GM12878 (cell line): ENCODE measurements around the gene TPRN. TPM values are rescaled to one million over a fixed set of nuclear protein-coding genes. Genes with fewer than 3 reads are reported as not detected.

ENCODE experiments used
- CBX3 ChIP-seq: fragments of 200-600 bp; sonication (generic); IDR thresholded peaks from 2 replicates; pipeline ENCODE4 v1.6.1; 2016; ENCODE audit warnings: low read depth, borderline replicate concordance
- CEBPB ChIP-seq, 2 experiments: fragments of 150-350 bp in 1 of 2; IDR thresholded peaks; 2 replicates each; pipeline ENCODE4 v1.6.1; 2012 to 2014; ENCODE audit warnings: low read depth in 2 of 2, low read length in 2 of 2, borderline replicate concordance in 1 of 2, inconsistent platforms in 1 of 2
- CREB1 ChIP-seq: IDR thresholded peaks from 2 replicates; pipeline ENCODE4 v1.6.1; 2012; ENCODE audit warnings: low read depth, mild to moderate bottlenecking, inconsistent platforms
- IKZF1 ChIP-seq: fragments of 450-650 bp; conservative IDR thresholded peaks from 2 replicates; pipeline ENCODE4 v1.6.1; 2017; ENCODE audit warnings: antibody characterized with exemption, mild to moderate bottlenecking
- KAT2A ChIP-seq: conservative IDR thresholded peaks from 2 replicates; pipeline ENCODE4 v1.6.1; 2011; ENCODE audit warnings: low read depth, low read length; ENCODE audit not compliant: control insufficient read depth
- MYB ChIP-seq: fragments of 150-350 bp; IDR thresholded peaks from 2 replicates; pipeline ENCODE4 v1.6.1; 2014; ENCODE audit warnings: mild to moderate bottlenecking, low read depth, low read length, borderline replicate concordance
- NRF1 ChIP-seq: conservative IDR thresholded peaks from 2 replicates; pipeline ENCODE4 v1.6.1; 2011; ENCODE audit warnings: mild to moderate bottlenecking, low read depth, low read length, improper control_type of control experiment
- PAX5 ChIP-seq: IDR thresholded peaks from 2 replicates; pipeline ENCODE4 v1.6.1; 2011; ENCODE audit warnings: low read depth, low read length, borderline replicate concordance
- RAD21 ChIP-seq: IDR thresholded peaks from 2 replicates; pipeline ENCODE4 v1.6.1; 2011; ENCODE audit warnings: mild to moderate bottlenecking, low read depth, low read length, moderate library complexity; ENCODE audit not compliant: insufficient read depth
- RCOR1 ChIP-seq: conservative IDR thresholded peaks from 2 replicates; pipeline ENCODE4 v1.6.1; 2012; ENCODE audit warnings: low read depth, low read length, improper control_type of control experiment
- RFX5 ChIP-seq: IDR thresholded peaks from 2 replicates; pipeline ENCODE4 v1.6.1; 2011; ENCODE audit warnings: low read depth, low read length, improper control_type of control experiment
- SIX5 ChIP-seq: IDR thresholded peaks from 2 replicates; pipeline ENCODE4 v1.6.1; 2011; ENCODE audit warnings: mild to moderate bottlenecking, low read depth, low read length, moderate library complexity; ENCODE audit not compliant: severe bottlenecking
- SMAD1 ChIP-seq: fragments of 450-650 bp; IDR thresholded peaks from 2 replicates; pipeline ENCODE4 v1.6.1; 2018; ENCODE audit warnings: mild to moderate bottlenecking, low read depth; ENCODE audit not compliant: partially characterized antibody
- TAF1 ChIP-seq: IDR thresholded peaks from 2 replicates; pipeline ENCODE4 v1.6.1; 2011; ENCODE audit warnings: mild to moderate bottlenecking, low read depth, low read length, borderline replicate concordance
- TCF3 ChIP-seq: IDR thresholded peaks from 2 replicates; pipeline ENCODE4 v1.6.1; 2012; ENCODE audit warnings: low read depth, mild to moderate bottlenecking, low read length, borderline replicate concordance; ENCODE audit not compliant: insufficient read depth
- ZZZ3 ChIP-seq: IDR thresholded peaks from 2 replicates; pipeline ENCODE4 v1.6.1; 2011; ENCODE audit warnings: low read depth; ENCODE audit not compliant: control insufficient read depth, insufficient read length
- polyA plus RNA-seq, 11 experiments: library from polyadenylated mRNA; depleted of rRNA in 4 of 11; unstranded in 6 of 11; stranded (reverse) in 5 of 11; fragments of >200 nt; fragmentation: Nextera tagmentation in 4 of 11; fragmentation: Illumina TruSeq in 1 of 11; extraction: Ambion mirVana in 4 of 11; extraction: Trizol in 1 of 11; gene quantifications; 1 replicate in 1 of 11; 2 replicates in 10 of 11; pipeline versions ENCODE4 v1.2.1 to v1.2.3, GENCODE V29; 2011 to 2016; ENCODE audit warnings: inconsistent platforms in 2 of 11, missing spikeins in 2 of 11, low read depth in 1 of 11
- total RNA-seq, 4 experiments: library from RNA; depleted of rRNA in 3 of 4; stranded (reverse); fragments of >200 nt in 3 of 4; fragmentation: Illumina TruSeq in 1 of 4; extraction: Trizol in 1 of 4; gene quantifications; 2 replicates each; pipeline versions ENCODE4 v1.2.1 to v1.2.3, GENCODE V29; 2013 to 2021
- TF ChIP-seq, protein P1 (sequence below): IDR thresholded peaks from 2 replicates; pipeline ENCODE4 v1.6.1; 2011; ENCODE audit warnings: mild to moderate bottlenecking, low read depth, low read length, moderate library complexity; ENCODE audit not compliant: insufficient replicate concordance
- TF ChIP-seq, protein P2 (sequence below): IDR thresholded peaks from 2 replicates; pipeline ENCODE4 v1.6.1; 2012; ENCODE audit warnings: improper control_type of control experiment, low read depth, low read length; ENCODE audit not compliant: insufficient replicate concordance

TPRN gene
- total and polyA plus RNA-seq, 10 of the 15 experiments (the other 5 are each of a cell fraction or from before 2014, with no cell fraction given), result 0.18 to 19.5 (median 3.1) TPM

DNA sequence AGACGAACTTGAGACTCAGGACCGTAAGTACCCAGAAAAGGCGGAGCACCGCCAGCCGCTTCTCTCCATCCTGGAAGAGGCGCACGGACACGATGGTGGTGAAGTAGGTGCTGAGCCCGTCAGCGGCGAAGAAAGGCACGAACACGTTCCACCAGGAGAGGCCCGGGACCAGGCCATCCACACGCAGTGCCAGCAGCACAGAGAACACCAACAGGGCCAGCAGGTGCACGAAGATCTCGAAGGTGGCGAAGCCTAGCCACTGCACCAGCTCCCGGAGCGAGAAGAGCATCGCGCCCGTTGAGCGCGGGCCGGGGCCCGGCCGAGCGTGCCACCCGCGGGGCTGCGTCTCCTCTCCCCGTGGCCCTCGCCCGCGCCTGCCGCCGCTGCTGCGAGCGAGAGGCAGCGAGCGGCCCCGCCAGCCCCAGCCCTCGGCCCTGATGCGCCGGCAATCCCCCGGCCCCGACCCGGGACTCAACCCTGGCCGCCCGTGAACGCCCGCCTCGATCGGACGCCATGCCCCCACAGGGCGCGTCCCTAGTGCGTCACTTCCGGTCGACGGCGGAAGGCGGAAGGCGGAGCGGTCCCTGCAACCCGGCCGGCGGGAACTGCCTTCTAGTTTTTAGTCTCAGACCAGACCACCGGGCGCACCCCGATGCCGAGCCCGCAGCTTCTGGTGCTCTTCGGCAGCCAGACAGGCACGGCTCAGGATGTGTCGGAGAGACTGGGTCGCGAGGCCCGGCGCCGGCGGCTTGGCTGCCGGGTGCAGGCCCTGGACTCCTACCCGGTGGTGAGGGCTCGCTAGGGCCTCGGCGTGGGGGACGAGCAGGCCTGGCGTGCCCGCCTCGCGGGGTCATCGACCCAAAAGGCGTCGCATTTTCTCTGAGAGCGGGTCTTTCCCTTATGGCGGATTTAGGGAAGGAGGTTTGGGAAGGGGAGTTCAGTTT is 4.9 kb upstream of the TPRN start, which contains the start of the genes NDOR1 and TMEM203 (continued):
- TF ChIP-seq RFX5 (no peak), RAD21 (no peak), CEBPB (IDR thresholded peaks at IDR 0.05; ENCODE audit: borderline replicate concordance in 1 of 2, low read depth in 2 of 2, low read length in 2 of 2) (no peak), NRF1 (no peak), SMAD1 (no peak), TCF3 (no peak), CBX3 (no peak), RCOR1 (no peak), SIX5 (peak; percentile 67), MYB (no peak), IKZF1 (peak; percentile 87), ZZZ3 (no peak), PAX5 (0 out of 2 replicates have a peak, but pooled peaks have one; percentile 18), CREB1 (peak; percentile 98), KAT2A (no peak), TAF1 (peak; percentile 80; the same call in 1 of the 2 replicates)
- TF ChIP-seq, protein P1, sequence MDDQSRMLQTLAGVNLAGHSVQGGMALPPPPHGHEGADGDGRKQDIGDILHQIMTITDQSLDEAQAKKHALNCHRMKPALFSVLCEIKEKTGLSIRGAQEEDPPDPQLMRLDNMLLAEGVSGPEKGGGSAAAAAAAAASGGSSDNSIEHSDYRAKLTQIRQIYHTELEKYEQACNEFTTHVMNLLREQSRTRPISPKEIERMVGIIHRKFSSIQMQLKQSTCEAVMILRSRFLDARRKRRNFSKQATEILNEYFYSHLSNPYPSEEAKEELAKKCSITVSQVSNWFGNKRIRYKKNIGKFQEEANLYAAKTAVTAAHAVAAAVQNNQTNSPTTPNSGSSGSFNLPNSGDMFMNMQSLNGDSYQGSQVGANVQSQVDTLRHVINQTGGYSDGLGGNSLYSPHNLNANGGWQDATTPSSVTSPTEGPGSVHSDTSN, result no peak
- TF ChIP-seq, protein P2, sequence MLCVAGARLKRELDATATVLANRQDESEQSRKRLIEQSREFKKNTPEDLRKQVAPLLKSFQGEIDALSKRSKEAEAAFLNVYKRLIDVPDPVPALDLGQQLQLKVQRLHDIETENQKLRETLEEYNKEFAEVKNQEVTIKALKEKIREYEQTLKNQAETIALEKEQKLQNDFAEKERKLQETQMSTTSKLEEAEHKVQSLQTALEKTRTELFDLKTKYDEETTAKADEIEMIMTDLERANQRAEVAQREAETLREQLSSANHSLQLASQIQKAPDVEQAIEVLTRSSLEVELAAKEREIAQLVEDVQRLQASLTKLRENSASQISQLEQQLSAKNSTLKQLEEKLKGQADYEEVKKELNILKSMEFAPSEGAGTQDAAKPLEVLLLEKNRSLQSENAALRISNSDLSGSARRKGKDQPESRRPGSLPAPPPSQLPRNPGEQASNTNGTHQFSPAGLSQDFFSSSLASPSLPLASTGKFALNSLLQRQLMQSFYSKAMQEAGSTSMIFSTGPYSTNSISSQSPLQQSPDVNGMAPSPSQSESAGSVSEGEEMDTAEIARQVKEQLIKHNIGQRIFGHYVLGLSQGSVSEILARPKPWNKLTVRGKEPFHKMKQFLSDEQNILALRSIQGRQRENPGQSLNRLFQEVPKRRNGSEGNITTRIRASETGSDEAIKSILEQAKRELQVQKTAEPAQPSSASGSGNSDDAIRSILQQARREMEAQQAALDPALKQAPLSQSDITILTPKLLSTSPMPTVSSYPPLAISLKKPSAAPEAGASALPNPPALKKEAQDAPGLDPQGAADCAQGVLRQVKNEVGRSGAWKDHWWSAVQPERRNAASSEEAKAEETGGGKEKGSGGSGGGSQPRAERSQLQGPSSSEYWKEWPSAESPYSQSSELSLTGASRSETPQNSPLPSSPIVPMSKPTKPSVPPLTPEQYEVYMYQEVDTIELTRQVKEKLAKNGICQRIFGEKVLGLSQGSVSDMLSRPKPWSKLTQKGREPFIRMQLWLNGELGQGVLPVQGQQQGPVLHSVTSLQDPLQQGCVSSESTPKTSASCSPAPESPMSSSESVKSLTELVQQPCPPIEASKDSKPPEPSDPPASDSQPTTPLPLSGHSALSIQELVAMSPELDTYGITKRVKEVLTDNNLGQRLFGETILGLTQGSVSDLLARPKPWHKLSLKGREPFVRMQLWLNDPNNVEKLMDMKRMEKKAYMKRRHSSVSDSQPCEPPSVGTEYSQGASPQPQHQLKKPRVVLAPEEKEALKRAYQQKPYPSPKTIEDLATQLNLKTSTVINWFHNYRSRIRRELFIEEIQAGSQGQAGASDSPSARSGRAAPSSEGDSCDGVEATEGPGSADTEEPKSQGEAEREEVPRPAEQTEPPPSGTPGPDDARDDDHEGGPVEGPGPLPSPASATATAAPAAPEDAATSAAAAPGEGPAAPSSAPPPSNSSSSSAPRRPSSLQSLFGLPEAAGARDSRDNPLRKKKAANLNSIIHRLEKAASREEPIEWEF, result no peak
